Adrenal gland (tissue), 12 donors: ENCODE results near the gene TRIM46. TPM values are rescaled to one million over a fixed set of nuclear protein-coding genes. Genes with fewer than 3 reads are reported as not detected.

Source experiments
- DNase-seq, 7 donors: peaks; one replicate each; pipeline ENCODE4 v3.0.0-alpha.2; 2019 to 2020
- H3K27ac ChIP-seq, 5 donors: fragments of 200-600 bp; sonication (generic) in 4 of 5; 1 replicate in 3 of 5; 2 replicates in 2 of 5; pipeline versions ENCODE4 v1.5.1 to v1.8.0; 2016 to 2020; ENCODE audit warnings: mild to moderate bottlenecking in 1 of 5
- H3K27me3 ChIP-seq: fragments of 200-600 bp; 2 replicates; pipeline ENCODE4 v1.8.0; 2021
- H3K36me3 ChIP-seq, 2 donors: fragments of 200-600 bp; replicated peaks in 1 of 2; 1 replicate in 1 of 2; 2 replicates in 1 of 2; pipeline versions ENCODE4 v1.5.1 to v1.8.0; 2018 to 2022
- H3K4me1 ChIP-seq, 2 donors: fragments of 200-600 bp; replicated peaks in 1 of 2; 1 replicate in 1 of 2; 2 replicates in 1 of 2; pipeline versions ENCODE4 v1.5.1 to v1.8.0; 2018 to 2021
- H3K4me3 ChIP-seq, 4 donors: fragments of 200-600 bp; sonication (generic) in 3 of 4; one replicate each; pipeline ENCODE4 v1.5.1; 2016 to 2018
- H3K9me3 ChIP-seq, 3 donors: fragments of 200-600 bp; sonication (generic) in 1 of 3; replicated peaks in 1 of 3; 1 replicate in 2 of 3; 2 replicates in 1 of 3; pipeline versions ENCODE4 v1.5.1 to v1.8.0; 2016 to 2021
- POLR2A ChIP-seq, 2 donors: fragments of 450-650 bp; IDR thresholded peaks; one replicate each; pipeline ENCODE4 v1.6.1; 2017; ENCODE audit warnings: antibody characterized with exemption in 2 of 2, mild to moderate bottlenecking in 2 of 2, moderate library complexity in 1 of 2
- WGBS, 4 donors: extraction: QIAGEN DNeasy Blood & Tissue Kit in 2 of 4; methylation state at CpG; one replicate each; pipeline versions ENCODE4 v1.1.5 to v1.1.7; 2013 to 2017; 5-methylcytosine and 5-hydroxymethylcytosine counted together
- intact Hi-C, 2 donors: fragments of 100-400 bp; cut with DNase I; formaldehyde crosslinking; loops; one replicate each; pipeline versions ENCODE4 v1.14.1 to v1.15.0; 2022 to 2023
- polyA plus RNA-seq, 3 donors: library from polyadenylated mRNA; stranded (reverse); fragments of 200-250 nt in 2 of 3; fragments of 350-450 nt in 1 of 3; fragmentation: Illumina TruSeq in 1 of 3; extraction: RNeasy Lipid Tissue Mini Kit (QIAGEN cat#74804) in 1 of 3; gene quantifications; one replicate each; pipeline ENCODE4 v1.2.3, GENCODE V29; 2013 to 2014
- total RNA-seq, 9 donors: library from RNA; depleted of rRNA in 4 of 9; stranded (reverse); fragments of >200 nt in 4 of 9; fragments of 120-200 nt in 1 of 9; fragmentation: NEBNext Ultra II Directional in 1 of 9; extraction: Animal tissue kit (Norgen Biotek cat#: 25700) in 1 of 9; gene quantifications; one replicate each; pipeline versions ENCODE4 v1.1.0 to v1.2.4, GENCODE V29; 2013 to 2023
- TF ChIP-seq, protein P1 (sequence below), 6 experiments: fragments of 450-650 bp in 4 of 6; fragments of 200-600 bp in 2 of 6; sonication (generic) in 1 of 6; IDR thresholded peaks; 1 replicate in 5 of 6; 2 replicates in 1 of 6; pipeline versions ENCODE4 v1.5.1 to v1.8.0; 2016 to 2021; ENCODE audit warnings: antibody characterized with exemption in 6 of 6, mild to moderate bottlenecking in 2 of 6, moderate library complexity in 1 of 6
- donor health status: healthy with polysubstance abuse.
- donor health status: Bipolar disorder and iron deficiency.
- donor health status: DM: yes; HTN: yes; CAD: no.
- donor health status: DM: no; HTN: no; CAD: no.
- donor health status: DM: no; HTN: no; CAD: no.
- donor health status: DM: yes; HTN: yes; CAD: no.

Gene TRIM46
- total and polyA plus RNA-seq, 12 donors, result 0.19 to 5.6 (median 0.59) TPM; not detected in 2

DNA sequence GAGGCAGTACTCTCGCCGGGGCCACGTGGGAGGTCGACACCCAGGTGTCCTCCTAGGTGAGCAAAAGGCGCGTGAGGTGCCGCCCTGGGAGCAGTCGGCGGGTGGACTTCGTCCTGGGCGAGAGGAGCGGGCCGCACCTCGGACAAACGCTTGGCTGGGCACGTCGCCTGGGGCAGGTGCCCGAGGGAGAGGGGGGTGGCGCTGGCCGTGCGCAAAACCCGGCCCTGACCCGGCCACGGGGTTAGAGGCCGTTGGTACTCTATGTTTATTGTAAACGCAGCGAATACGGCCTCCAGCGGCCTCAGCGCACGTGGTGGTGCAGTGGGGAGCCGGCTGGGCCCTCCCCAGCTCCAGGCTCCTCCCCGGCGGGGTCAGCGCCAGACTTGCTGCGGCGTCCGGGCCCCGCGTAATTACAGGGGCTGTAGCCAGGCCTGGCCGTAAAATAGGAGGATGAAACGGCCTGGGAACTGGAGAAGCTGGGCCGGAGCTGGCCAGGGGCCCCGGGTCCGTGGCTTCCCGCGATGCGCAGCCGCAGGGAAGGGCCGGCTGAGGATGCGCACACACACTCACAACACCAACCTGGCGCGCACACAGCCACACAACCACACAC lies 47.6 kb upstream of the TRIM46 start:
- H3K27me3 ChIP-seq, result no peaks in the 10 kb centered on the region
- DNase-seq, result peak in 6 of 7 donors; percentile 39 to 83 (median 61)
- H3K4me1 ChIP-seq, result peaks cover 28 to 39% of the 10 kb centered on the region in 2 donors
- no peaks in the 10 kb centered on the region for H3K9me3 ChIP-seq
- H3K36me3 ChIP-seq, result no peaks in the 10 kb centered on the region
- WGBS, 4 donors, result 23 to 59% (median 39%) methylated on average over 14 to 53 of the region's 53 CpGs
- no peak for TF ChIP-seq POLR2A (IDR thresholded peaks at IDR 0.05)
- TF ChIP-seq, protein P1, sequence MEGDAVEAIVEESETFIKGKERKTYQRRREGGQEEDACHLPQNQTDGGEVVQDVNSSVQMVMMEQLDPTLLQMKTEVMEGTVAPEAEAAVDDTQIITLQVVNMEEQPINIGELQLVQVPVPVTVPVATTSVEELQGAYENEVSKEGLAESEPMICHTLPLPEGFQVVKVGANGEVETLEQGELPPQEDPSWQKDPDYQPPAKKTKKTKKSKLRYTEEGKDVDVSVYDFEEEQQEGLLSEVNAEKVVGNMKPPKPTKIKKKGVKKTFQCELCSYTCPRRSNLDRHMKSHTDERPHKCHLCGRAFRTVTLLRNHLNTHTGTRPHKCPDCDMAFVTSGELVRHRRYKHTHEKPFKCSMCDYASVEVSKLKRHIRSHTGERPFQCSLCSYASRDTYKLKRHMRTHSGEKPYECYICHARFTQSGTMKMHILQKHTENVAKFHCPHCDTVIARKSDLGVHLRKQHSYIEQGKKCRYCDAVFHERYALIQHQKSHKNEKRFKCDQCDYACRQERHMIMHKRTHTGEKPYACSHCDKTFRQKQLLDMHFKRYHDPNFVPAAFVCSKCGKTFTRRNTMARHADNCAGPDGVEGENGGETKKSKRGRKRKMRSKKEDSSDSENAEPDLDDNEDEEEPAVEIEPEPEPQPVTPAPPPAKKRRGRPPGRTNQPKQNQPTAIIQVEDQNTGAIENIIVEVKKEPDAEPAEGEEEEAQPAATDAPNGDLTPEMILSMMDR (IDR thresholded peaks at IDR 0.05), result no peak
- peak overlapping the region in 1 of 4 donors; percentile 71 for H3K4me3 ChIP-seq
- intact Hi-C loops, result loop anchor here in 1 of 2 donors (5.0 kb wide), 1 partner anchor 34 kb away; no protein-coding TSS in a partner anchor
- peak overlapping the region in 3 of 5 donors; percentile 46 to 81 (median 70) for H3K27ac ChIP-seq

DNA sequence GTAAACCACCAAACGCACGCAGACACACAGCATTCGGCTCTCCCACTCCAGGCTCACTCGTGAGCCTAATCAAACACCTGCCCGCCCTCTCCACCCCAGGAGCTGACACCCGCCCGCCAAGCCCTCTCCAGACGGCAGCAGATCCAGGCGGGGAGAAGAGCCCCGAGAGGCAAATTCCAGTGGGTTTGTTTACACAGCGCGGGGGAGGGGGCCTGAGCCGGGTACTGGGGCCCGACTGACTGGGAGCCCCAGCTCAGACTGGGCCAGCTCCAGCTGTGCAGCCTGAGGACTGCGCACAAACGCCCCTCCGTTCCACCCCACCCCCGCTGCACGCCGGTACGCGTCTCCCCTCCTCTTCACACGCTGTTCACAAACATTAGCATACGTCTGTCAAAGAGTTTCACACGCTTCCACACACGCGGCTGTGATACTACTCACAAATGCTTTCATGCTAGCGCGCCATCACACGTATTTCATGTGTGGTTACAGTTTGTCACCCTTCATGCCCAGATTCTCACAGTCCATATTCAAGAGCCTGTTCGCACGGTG lies 47.0 kb upstream of the TRIM46 start:
- peak overlapping the region in 3 of 5 donors; percentile 46 to 81 (median 70) for H3K27ac ChIP-seq
- H3K36me3 ChIP-seq, result peaks cover 0 to 6% of the 10 kb centered on the region in 2 donors
- DNase-seq, result peak in 3 of 7 donors; percentile 25 to 33 (median 26)
- 7 to 11% (median 9%) methylated on average over 15 to 32 of the region's 32 CpGs for WGBS, 4 donors
- intact Hi-C loops, result loop anchor here in 1 of 2 donors (5.0 kb wide), 1 partner anchor 34 kb away; no protein-coding TSS in a partner anchor
- H3K9me3 ChIP-seq, result no peaks in the 10 kb centered on the region
- H3K4me3 ChIP-seq, result peak overlapping the region in 2 of 4 donors; percentile 45 to 71
- H3K4me1 ChIP-seq, result peaks cover 28 to 39% of the 10 kb centered on the region in 2 donors
- TF ChIP-seq, protein P1 (IDR thresholded peaks at IDR 0.05), result no peak
- TF ChIP-seq POLR2A (IDR thresholded peaks at IDR 0.05), result no peak
- no peaks in the 10 kb centered on the region for H3K27me3 ChIP-seq

DNA sequence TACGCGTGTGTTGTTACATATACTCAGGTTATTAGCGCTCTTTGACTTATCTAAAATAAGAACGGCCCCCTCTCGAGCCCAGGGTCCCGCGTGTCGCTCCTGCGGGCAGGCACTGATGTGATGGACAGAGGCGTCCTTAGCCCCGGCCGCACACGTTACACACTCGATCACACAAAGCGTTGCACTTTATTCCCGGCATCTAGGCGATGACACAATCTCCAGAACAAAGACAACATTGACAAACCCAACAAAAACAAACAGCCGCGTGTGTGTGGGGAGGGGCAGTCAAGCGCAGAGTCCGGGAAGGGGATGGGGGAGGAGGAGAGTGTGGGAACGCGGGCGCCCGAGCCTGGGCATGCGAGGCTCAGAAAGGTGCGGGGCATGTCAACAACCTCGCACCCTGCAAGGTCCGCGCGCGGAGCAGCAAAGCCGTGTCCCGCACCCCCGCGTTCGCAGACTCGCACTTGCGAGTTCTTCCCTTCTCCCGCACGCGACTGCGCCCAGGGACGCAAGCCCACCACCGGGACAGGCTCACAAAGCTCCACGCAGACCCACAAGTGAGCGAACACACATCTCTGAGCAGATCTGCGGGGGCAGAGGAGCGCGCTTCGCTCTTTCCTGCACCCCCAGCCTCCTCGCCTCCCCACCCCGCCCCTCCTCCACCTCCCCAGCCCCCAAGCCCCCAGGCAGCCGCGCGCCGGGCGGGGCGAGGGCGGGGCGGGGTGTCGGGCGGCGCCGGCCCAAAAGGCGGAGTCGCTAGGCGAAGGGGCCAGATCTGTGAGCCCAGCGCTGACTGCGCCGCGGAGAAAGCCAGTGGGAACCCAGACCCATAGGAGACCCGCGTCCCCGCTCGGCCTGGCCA lies 46.3 kb upstream of the TRIM46 start, which contains the start of gene EFNA1:
Gene EFNA1 (plus strand): TSS at position 772 of the 862 bp plus-strand sequence. CDS start 102 bp downstream, outside the sequence.
- DNase-seq, result peak in 6 of 7 donors; percentile 54 to 86 (median 68)
- peak within 1 kb of the TSS in 3 of 4 donors; percentile 28 to 71 (median 45) for H3K4me3 ChIP-seq
- H3K9me3 ChIP-seq, result no peaks in the 10 kb centered on the region
- intact Hi-C loops, result loop anchor here in 1 of 2 donors (5.0 kb wide), 1 partner anchor 35 kb away; no protein-coding TSS in a partner anchor
- H3K27me3 ChIP-seq, result no peaks in the 10 kb centered on the region
- H3K4me1 ChIP-seq, result peaks cover 28 to 39% of the 10 kb centered on the region in 2 donors
- peaks cover 0 to 13% of the 10 kb centered on the region in 2 donors for H3K36me3 ChIP-seq
- TF ChIP-seq, protein P1 (IDR thresholded peaks at IDR 0.05), result no peak
- TF ChIP-seq POLR2A (IDR thresholded peaks at IDR 0.05), result peak; percentile 14 to 71
- 0 to 1% (median 1%) methylated on average over 43 to 76 of the region's 76 CpGs for WGBS, 4 donors
- H3K27ac ChIP-seq, result peak within 1 kb of the TSS; percentile 17 to 81 (median 70)
